Skin epidermis (tissue), 12 donors: ENCODE data around the gene UBE2E3.
"Not testable (repeated sequence)": the region's sequence is repeated elsewhere in the genome, so short reads cannot be mapped to it uniquely, and the experiment has no call there.

ENCODE experiments used
- H3K27ac ChIP-seq, 21 experiments: fragments of 200-600 bp; sonication (generic) in 11 of 21; one replicate each; pipeline ENCODE4 v1.5.0; 2020; ENCODE audit warnings: mild to moderate bottlenecking in 3 of 21, inconsistent platforms in 2 of 21, moderate library complexity in 2 of 21
- H3K4me3 ChIP-seq, 7 experiments: fragments of 200-600 bp; sonication (generic) in 2 of 7; one replicate each; pipeline ENCODE4 v1.5.0; 2020; ENCODE audit warnings: inconsistent platforms in 2 of 7, mild to moderate bottlenecking in 2 of 7, moderate library complexity in 1 of 7

Gene UBE2E3

GRCh38 chr2:181070119-181070835, 89.9 kb downstream of the UBE2E3 start:
- H3K4me3 ChIP-seq, result no peak overlapping the region
- no peak overlapping the region for H3K27ac ChIP-seq

- no peak overlapping the region for H3K4me3 ChIP-seq
- no peak overlapping the region for H3K27ac ChIP-seq
Measured at GRCh38 chr2:181070836-181071200, 90.4 kb downstream of the UBE2E3 start.

- no peak overlapping the region for H3K27ac ChIP-seq
- no peak overlapping the region for H3K4me3 ChIP-seq
Measured at GRCh38 chr2:181072486-181073235, 92.3 kb downstream of the UBE2E3 start.

- Histone ChIP-seq H3K27ac (no peak overlapping the region), H3K4me3 (no peak overlapping the region)
Measured at GRCh38 chr2:181073896-181074295, 93.5 kb downstream of the UBE2E3 start.

- no peak overlapping the region for H3K27ac ChIP-seq
Measured at GRCh38 chr2:181074457-181074856, 94.1 kb downstream of the UBE2E3 start.

GRCh38 chr2:181076658-181077057, 96.3 kb downstream of the UBE2E3 start:
- Histone ChIP-seq H3K27ac (no peak overlapping the region), H3K4me3 (no peak overlapping the region)

More at GRCh38 chr2:181074457-181074856, 94.1 kb downstream of the UBE2E3 start:
- H3K4me3 ChIP-seq, result no peak overlapping the region

- Histone ChIP-seq H3K4me3 (no peak overlapping the region), H3K27ac (no peak overlapping the region)
Measured at GRCh38 chr2:181077128-181077709, 96.8 kb downstream of the UBE2E3 start.

- no peak overlapping the region for H3K27ac ChIP-seq
- H3K4me3 ChIP-seq, result no peak overlapping the region
Measured at GRCh38 chr2:181083140-181083539, 102.7 kb downstream of the UBE2E3 start.

- Histone ChIP-seq H3K4me3 (no peak overlapping the region), H3K27ac (no peak overlapping the region)
Measured at GRCh38 chr2:181085734-181086133, 105.3 kb downstream of the UBE2E3 start.

GRCh38 chr2:181091920-181092319, 111.5 kb downstream of the UBE2E3 start:
- not testable (repeated sequence) for H3K4me3 ChIP-seq

GRCh38 chr2:181095486-181095885, 115.1 kb downstream of the UBE2E3 start:
- no peak overlapping the region for H3K4me3 ChIP-seq
- H3K27ac ChIP-seq, result no peak overlapping the region

More at GRCh38 chr2:181091920-181092319, 111.5 kb downstream of the UBE2E3 start:
- not testable (repeated sequence) for H3K27ac ChIP-seq

GRCh38 chr2:181103659-181104058, 123.3 kb downstream of the UBE2E3 start:
- Histone ChIP-seq H3K27ac (no peak overlapping the region), H3K4me3 (no peak overlapping the region)

GRCh38 chr2:181104512-181105115, 124.2 kb downstream of the UBE2E3 start:
- Histone ChIP-seq H3K4me3 (no peak overlapping the region), H3K27ac (no peak overlapping the region)

- no peak overlapping the region for H3K4me3 ChIP-seq
- H3K27ac ChIP-seq, result no peak overlapping the region
Measured at GRCh38 chr2:181105562-181105961, 125.2 kb downstream of the UBE2E3 start.

GRCh38 chr2:181106229-181106628, 125.8 kb downstream of the UBE2E3 start:
- H3K4me3 ChIP-seq, result no peak overlapping the region
- H3K27ac ChIP-seq, result no peak overlapping the region

GRCh38 chr2:181106789-181107627, 126.6 kb downstream of the UBE2E3 start:
- Histone ChIP-seq H3K27ac (no peak overlapping the region), H3K4me3 (no peak overlapping the region)

GRCh38 chr2:181107628-181107945, 127.2 kb downstream of the UBE2E3 start:
- H3K27ac ChIP-seq, result no peak overlapping the region
- no peak overlapping the region for H3K4me3 ChIP-seq

- H3K4me3 ChIP-seq, result no peak overlapping the region
- H3K27ac ChIP-seq, result no peak overlapping the region
Measured at GRCh38 chr2:181111059-181111458, 130.7 kb downstream of the UBE2E3 start.

- no peak overlapping the region for H3K4me3 ChIP-seq
- no peak overlapping the region for H3K27ac ChIP-seq
Measured at GRCh38 chr2:181112916-181113315, 132.5 kb downstream of the UBE2E3 start.
